Vagina (tissue), 2 donors: ENCODE results near the gene HECW1. TPM values are rescaled to one million over a fixed set of nuclear protein-coding genes. Genes with fewer than 3 reads are reported as not detected.

ENCODE experiments used
- DNase-seq, 2 donors: peaks; one replicate each; pipeline ENCODE4 v3.0.0-alpha.2; 2017; ENCODE audit errors: extremely low spot score in 2 of 2
- H3K27ac ChIP-seq: fragments of 200-600 bp; sonication (generic); one replicate; pipeline ENCODE4 v1.5.1; 2019
- H3K27me3 ChIP-seq: fragments of 200-600 bp; sonication (generic); one replicate; pipeline ENCODE4 v1.5.1; 2019
- H3K36me3 ChIP-seq, 2 donors: fragments of 200-600 bp; sonication (generic); one replicate each; pipeline ENCODE4 v1.5.1; 2017 to 2019
- H3K4me1 ChIP-seq: fragments of 200-600 bp; sonication (generic); one replicate; pipeline ENCODE4 v1.5.1; 2019
- H3K4me3 ChIP-seq, 2 donors: fragments of 200-600 bp; sonication (generic); 1 replicate in 1 of 2; 2 replicates in 1 of 2; pipeline ENCODE4 v1.5.1; 2016 to 2019
- H3K9me3 ChIP-seq: fragments of 200-600 bp; sonication (generic); one replicate; pipeline ENCODE4 v1.5.1; 2019
- POLR2A ChIP-seq, 2 donors: fragments of 450-650 bp; IDR thresholded peaks; one replicate each; pipeline ENCODE4 v1.6.1; 2017; ENCODE audit warnings: antibody characterized with exemption in 2 of 2, mild to moderate bottlenecking in 2 of 2, moderate library complexity in 2 of 2
- POLR2AphosphoS5 ChIP-seq, 2 donors: sonication (generic); formaldehyde crosslinking; IDR thresholded peaks; one replicate each; pipeline ENCODE4 v1.9.0; 2017; ENCODE audit warnings: antibody characterized with exemption in 2 of 2, mild to moderate bottlenecking in 2 of 2, low read depth in 1 of 2; ENCODE audit not compliant: insufficient read depth in 1 of 2
- intact Hi-C: fragments of 100-400 bp; cut with DNase I; formaldehyde crosslinking; loops from one replicate; pipeline ENCODE4 v1.15.1; 2023
- total RNA-seq: library from RNA; depleted of rRNA; stranded (reverse); fragments of >200 nt; gene quantifications from one replicate; pipeline ENCODE4 v1.2.3, GENCODE V29; 2016
- TF ChIP-seq, protein P1 (sequence below), 3 experiments: fragments of 450-650 bp in 2 of 3; fragments of 200-600 bp in 1 of 3; sonication (generic) in 1 of 3; IDR thresholded peaks; one replicate each; pipeline ENCODE4 v1.5.1; 2017 to 2019; ENCODE audit warnings: antibody characterized with exemption in 3 of 3, mild to moderate bottlenecking in 2 of 3, moderate library complexity in 2 of 3

The HECW1 gene
- total RNA-seq, 1 donor from 2014 or later = 2.5 TPM

- Histone ChIP-seq H3K27me3 (no peaks in the 10 kb centered on the region), H3K4me3 (no peak overlapping the region), H3K36me3 (no peaks in the 10 kb centered on the region), H3K4me1 (no peaks in the 10 kb centered on the region), H3K9me3 (no peaks in the 10 kb centered on the region), H3K27ac (no peak overlapping the region)
- no peak for TF ChIP-seq POLR2A (IDR thresholded peaks at IDR 0.05)
- DNase-seq = peak in 1 of 2 donors; percentile 34
- intact Hi-C loops = no loop called here
Measured at GRCh38 chr7:43273939-43274719, 161.7 kb downstream of the HECW1 start.

GRCh38 chr7:43274752-43275151 lies 162.3 kb downstream of the HECW1 start:
- Histone ChIP-seq H3K9me3 (no peaks in the 10 kb centered on the region), H3K27me3 (no peaks in the 10 kb centered on the region), H3K27ac (no peak overlapping the region), H3K4me1 (no peaks in the 10 kb centered on the region), H3K36me3 (no peaks in the 10 kb centered on the region), H3K4me3 (no peak overlapping the region)
- intact Hi-C loops = no loop called here
- no peak for TF ChIP-seq POLR2A (IDR thresholded peaks at IDR 0.05)
- TF ChIP-seq, protein P1, sequence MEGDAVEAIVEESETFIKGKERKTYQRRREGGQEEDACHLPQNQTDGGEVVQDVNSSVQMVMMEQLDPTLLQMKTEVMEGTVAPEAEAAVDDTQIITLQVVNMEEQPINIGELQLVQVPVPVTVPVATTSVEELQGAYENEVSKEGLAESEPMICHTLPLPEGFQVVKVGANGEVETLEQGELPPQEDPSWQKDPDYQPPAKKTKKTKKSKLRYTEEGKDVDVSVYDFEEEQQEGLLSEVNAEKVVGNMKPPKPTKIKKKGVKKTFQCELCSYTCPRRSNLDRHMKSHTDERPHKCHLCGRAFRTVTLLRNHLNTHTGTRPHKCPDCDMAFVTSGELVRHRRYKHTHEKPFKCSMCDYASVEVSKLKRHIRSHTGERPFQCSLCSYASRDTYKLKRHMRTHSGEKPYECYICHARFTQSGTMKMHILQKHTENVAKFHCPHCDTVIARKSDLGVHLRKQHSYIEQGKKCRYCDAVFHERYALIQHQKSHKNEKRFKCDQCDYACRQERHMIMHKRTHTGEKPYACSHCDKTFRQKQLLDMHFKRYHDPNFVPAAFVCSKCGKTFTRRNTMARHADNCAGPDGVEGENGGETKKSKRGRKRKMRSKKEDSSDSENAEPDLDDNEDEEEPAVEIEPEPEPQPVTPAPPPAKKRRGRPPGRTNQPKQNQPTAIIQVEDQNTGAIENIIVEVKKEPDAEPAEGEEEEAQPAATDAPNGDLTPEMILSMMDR (IDR thresholded peaks at IDR 0.05) = no peak
- no peak for TF ChIP-seq POLR2AphosphoS5 (IDR thresholded peaks at IDR 0.05; ENCODE audit: insufficient read depth in 1 of 2, low read depth in 1 of 2)
- DNase-seq = no peak

GRCh38 chr7:43276547-43276946 lies 164.1 kb downstream of the HECW1 start:
- intact Hi-C loops = no loop called here
- Histone ChIP-seq H3K4me1 (no peaks in the 10 kb centered on the region), H3K9me3 (no peaks in the 10 kb centered on the region), H3K27ac (no peak overlapping the region), H3K27me3 (no peaks in the 10 kb centered on the region), H3K4me3 (no peak overlapping the region), H3K36me3 (no peaks in the 10 kb centered on the region)
- peak in 1 of 2 donors; percentile 20 for DNase-seq
- TF ChIP-seq POLR2AphosphoS5 (IDR thresholded peaks at IDR 0.05; ENCODE audit: insufficient read depth in 1 of 2, low read depth in 1 of 2) (no peak), POLR2A (IDR thresholded peaks at IDR 0.05) (no peak)
- TF ChIP-seq, protein P1 (IDR thresholded peaks at IDR 0.05) = no peak

- H3K27me3 ChIP-seq = no peaks in the 10 kb centered on the region
- TF ChIP-seq, protein P1 (IDR thresholded peaks at IDR 0.05) = no peak
- TF ChIP-seq POLR2A (IDR thresholded peaks at IDR 0.05) (no peak), POLR2AphosphoS5 (IDR thresholded peaks at IDR 0.05; ENCODE audit: insufficient read depth in 1 of 2, low read depth in 1 of 2) (no peak)
- no peak overlapping the region for H3K27ac ChIP-seq
- no peaks in the 10 kb centered on the region for H3K4me1 ChIP-seq
- DNase-seq = peak in 1 of 2 donors; percentile 64
- H3K9me3 ChIP-seq = no peaks in the 10 kb centered on the region
- H3K36me3 ChIP-seq = no peaks in the 10 kb centered on the region
- H3K4me3 ChIP-seq = no peak overlapping the region
- intact Hi-C loops = no loop called here
Measured at GRCh38 chr7:43278088-43278644, 165.7 kb downstream of the HECW1 start.

DNA sequence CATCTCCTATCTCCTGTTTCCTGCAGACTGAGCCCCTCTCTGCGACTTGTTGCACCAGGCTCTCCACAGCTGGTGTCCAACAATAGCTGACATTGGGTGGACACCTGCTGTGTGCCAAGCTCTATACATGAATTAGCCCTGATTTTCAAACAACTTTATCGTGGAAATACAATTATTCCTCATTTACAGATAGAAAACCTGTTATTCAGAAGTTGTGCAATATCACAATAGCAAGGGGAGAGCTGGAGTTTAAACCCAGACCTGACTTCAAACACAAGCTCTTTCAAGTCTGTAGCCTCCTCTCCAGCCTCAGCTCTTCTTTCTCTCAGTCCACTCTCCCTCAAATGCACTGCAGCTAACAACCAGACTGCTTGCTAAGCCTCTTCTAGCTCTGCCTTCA lies 168.8 kb downstream of the HECW1 start:
- no peak overlapping the region for H3K4me3 ChIP-seq
- no peak overlapping the region for H3K27ac ChIP-seq
- TF ChIP-seq, protein P1 (IDR thresholded peaks at IDR 0.05) = no peak
- TF ChIP-seq POLR2A (IDR thresholded peaks at IDR 0.05) (no peak), POLR2AphosphoS5 (IDR thresholded peaks at IDR 0.05; ENCODE audit: insufficient read depth in 1 of 2, low read depth in 1 of 2) (no peak)
- H3K36me3 ChIP-seq = no peaks in the 10 kb centered on the region
- intact Hi-C loops = no loop called here
- no peaks in the 10 kb centered on the region for H3K27me3 ChIP-seq
- no peaks in the 10 kb centered on the region for H3K9me3 ChIP-seq
- H3K4me1 ChIP-seq = no peaks in the 10 kb centered on the region
- DNase-seq = no peak
